ENCODE results near the gene RTEL1.

GRCh38 chr20:63739130-63740069, 81.3 kb downstream of the RTEL1 start, which contains the start of gene SLC2A4RG:
- no peak for TF ChIP-seq CTCF (IDR thresholded peaks at IDR 0.05)
- TF ChIP-seq POLR2A (IDR thresholded peaks at IDR 0.05): no peak

Measured in testis (tissue), 2 donors.